Heart left ventricle (tissue), 16 donors: ENCODE data around the gene KMT5B. TPM values are rescaled to one million over a fixed set of nuclear protein-coding genes. Genes with fewer than 3 reads are reported as not detected.

Experiments used
- ATAC-seq, 4 donors: fragments of 200-7000 bp; cut with Tn5 transposase; one replicate each; pipeline ENCODE4 v1.9.1; 2020 to 2022; ENCODE audit warnings: moderate library complexity in 4 of 4, mild to moderate bottlenecking in 3 of 4, moderate number of reproducible peaks in 1 of 4
- DNase-seq, 5 donors: peaks; one replicate each; pipeline ENCODE4 v3.0.0-alpha.2; 2020
- H3K27ac ChIP-seq, 12 donors: fragments of 200-600 bp; sonication (generic) in 4 of 12; one replicate each; pipeline versions ENCODE4 v1.5.0 to v1.8.0; 2016 to 2022; ENCODE audit warnings: mild to moderate bottlenecking in 2 of 12
- H3K27me3 ChIP-seq, 9 donors: fragments of 200-600 bp; sonication (generic) in 2 of 9; one replicate each; pipeline versions ENCODE4 v1.5.1 to v1.8.0; 2016 to 2022; ENCODE audit warnings: mild to moderate bottlenecking in 3 of 9
- H3K36me3 ChIP-seq, 9 donors: fragments of 200-600 bp; sonication (generic) in 2 of 9; one replicate each; pipeline versions ENCODE4 v1.5.0 to v1.8.0; 2018 to 2022; ENCODE audit warnings: mild to moderate bottlenecking in 2 of 9
- H3K4me1 ChIP-seq, 12 donors: fragments of 200-600 bp; sonication (generic) in 4 of 12; one replicate each; pipeline versions ENCODE4 v1.5.0 to v1.8.0; 2016 to 2022; ENCODE audit warnings: mild to moderate bottlenecking in 3 of 12
- H3K4me3 ChIP-seq, 12 donors: fragments of 200-600 bp; sonication (generic) in 4 of 12; one replicate each; pipeline versions ENCODE4 v1.5.0 to v1.8.0; 2017 to 2022; ENCODE audit warnings: mild to moderate bottlenecking in 9 of 12, moderate library complexity in 4 of 12
- H3K9me3 ChIP-seq, 12 donors: fragments of 200-600 bp; sonication (generic) in 4 of 12; one replicate each; pipeline versions ENCODE4 v1.5.0 to v1.8.0; 2016 to 2022; ENCODE audit warnings: mild to moderate bottlenecking in 1 of 12
- CTCF ChIP-seq, 12 donors: fragments of 200-600 bp; sonication (generic) in 4 of 12; IDR thresholded peaks; one replicate each; pipeline versions ENCODE4 v1.5.0 to v1.8.0; 2018 to 2022; ENCODE audit warnings: antibody characterized with exemption in 12 of 12, mild to moderate bottlenecking in 5 of 12
- POLR2A ChIP-seq, 2 donors: fragments of 450-650 bp; IDR thresholded peaks; one replicate each; pipeline ENCODE4 v1.6.1; 2017; ENCODE audit warnings: antibody characterized with exemption in 2 of 2, mild to moderate bottlenecking in 2 of 2, moderate library complexity in 2 of 2
- WGBS, 4 donors: extraction: QIAGEN DNeasy Blood & Tissue Kit in 2 of 4; methylation state at CpG; one replicate each; pipeline versions ENCODE4 v1.1.5 to v1.1.7; 2013 to 2018; 5-methylcytosine and 5-hydroxymethylcytosine counted together
- intact Hi-C, 10 donors: fragments of 100-400 bp; cut with DNase I; formaldehyde crosslinking; loops; one replicate each; pipeline versions ENCODE4 v1.11.1 to v1.14.2; 2022
- polyA plus RNA-seq, 2 donors: library from polyadenylated mRNA; stranded (reverse); fragments of 200-250 nt; gene quantifications; one replicate each; pipeline ENCODE4 v1.2.3, GENCODE V29; 2013
- total RNA-seq, 9 donors: library from RNA; depleted of rRNA in 2 of 9; stranded (reverse); fragments of >200 nt in 2 of 9; fragmentation: NEBNext Ultra II Directional in 3 of 9; extraction: Animal tissue kit (Norgen Biotek cat#: 25700) in 3 of 9; gene quantifications; one replicate each; pipeline versions ENCODE4 v1.1.0 to v1.2.4, GENCODE V29; 2016 to 2023
- donor health status: ischemic (EF 13 %, LVEDD 7.1; RV severe dilation, severe dysfunction).
- donor health status: healthy with polysubstance abuse.
- donor health status: DM: no; HTN: yes; CAD: no.
- donor health status: DM: no; HTN: no; CAD: no.
- donor health status: ischemic (EF 25% LVEDD 6.9; RV normal size, moderate dysfunction).
- donor health status: ischemic (EF 25% LVEDD 5.7; RV mildly dilated, moderate dysfunction).
- donor health status: healthy.
- donor health status: DM: yes; HTN: yes; CAD: no.
- donor health status: ischemic (EF 35%, LVEDD 5.7; RV mildly dilated, moderate dysfunction).
- donor health status: nonischemic (EF 11% LVEDD 7.7; RV severe dilation, severe dysfunction).
- donor health status: DM: yes; HTN: yes; CAD: no.
- donor health status: PGD.
- donor health status: ischemic (EF 29% LVEDD 5.4; RV normal size, mild dysfunction).
- donor health status: nonischemic (EF 23%, LVEDD 6.1; RV moderate dilation, normal function).

KMT5B gene
- total and polyA plus RNA-seq, 11 donors = 15.5 to 37.0 (median 26.5) TPM

GRCh38 chr11:68186061-68186460, 27.0 kb downstream of the KMT5B start:
- Histone ChIP-seq H3K9me3 (no peaks in the 10 kb centered on the region), H3K36me3 (peaks cover 0 to 73% (median 64%) of the 10 kb centered on the region in 9 donors), H3K4me1 (peaks cover 0 to 18% (median 7%) of the 10 kb centered on the region in 12 donors), H3K27me3 (no peaks in the 10 kb centered on the region), H3K27ac (no peak overlapping the region), H3K4me3 (no peak overlapping the region)
- WGBS, 4 donors = 68 to 72% (median 70%) methylated on average over 6 of the region's 6 CpGs
- TF ChIP-seq CTCF (IDR thresholded peaks at IDR 0.05) (no peak), POLR2A (IDR thresholded peaks at IDR 0.05) (no peak)
- DNase-seq (no peak), ATAC-seq (no peak)
- intact Hi-C loops = no loop called here

GRCh38 chr11:68181719-68182451, 31.2 kb downstream of the KMT5B start:
- Histone ChIP-seq H3K9me3 (no peaks in the 10 kb centered on the region), H3K4me1 (no peaks in the 10 kb centered on the region), H3K36me3 (peaks cover 0 to 100% (median 90%) of the 10 kb centered on the region in 9 donors), H3K4me3 (no peak overlapping the region), H3K27ac (no peak overlapping the region), H3K27me3 (no peaks in the 10 kb centered on the region)
- ATAC-seq (no peak), DNase-seq (no peak)
- 67 to 75% (median 73%) methylated on average over 7 of the region's 7 CpGs for WGBS, 4 donors
- intact Hi-C loops = no loop called here
- TF ChIP-seq CTCF (IDR thresholded peaks at IDR 0.05) = no peak
- TF ChIP-seq POLR2A (IDR thresholded peaks at IDR 0.05) = no peak

GRCh38 chr11:68179847-68180246, 33.2 kb downstream of the KMT5B start:
- TF ChIP-seq POLR2A (IDR thresholded peaks at IDR 0.05) (no peak), CTCF (IDR thresholded peaks at IDR 0.05) (no peak)
- H3K36me3 ChIP-seq = peaks cover 0 to 100% (median 94%) of the 10 kb centered on the region in 9 donors
- DNase-seq = no peak
- no peaks in the 10 kb centered on the region for H3K4me1 ChIP-seq
- 93 to 97% (median 97%) methylated on average over 2 of the region's 2 CpGs for WGBS, 4 donors
- H3K4me3 ChIP-seq = no peak overlapping the region
- H3K27ac ChIP-seq = no peak overlapping the region
- H3K27me3 ChIP-seq = no peaks in the 10 kb centered on the region
- H3K9me3 ChIP-seq = no peaks in the 10 kb centered on the region
- no peak for ATAC-seq
- intact Hi-C loops = loop anchor here in 2 of 10 donors (10.0 kb wide), 2 partner anchors 65 to 115 kb away; no protein-coding TSS in a partner anchor

GRCh38 chr11:68177877-68178276, 35.2 kb downstream of the KMT5B start:
- Histone ChIP-seq H3K27ac (no peak overlapping the region), H3K4me3 (no peak overlapping the region), H3K9me3 (no peaks in the 10 kb centered on the region), H3K27me3 (no peaks in the 10 kb centered on the region), H3K4me1 (no peaks in the 10 kb centered on the region), H3K36me3 (peaks cover 0 to 100% (median 94%) of the 10 kb centered on the region in 9 donors)
- ATAC-seq = no peak
- TF ChIP-seq CTCF (IDR thresholded peaks at IDR 0.05) = no peak
- TF ChIP-seq POLR2A (IDR thresholded peaks at IDR 0.05) = no peak
- intact Hi-C loops = loop anchor here in 2 of 10 donors (10.0 kb wide), 2 partner anchors 63 to 113 kb away; no protein-coding TSS in a partner anchor
- DNase-seq = no peak
- 87 to 94% (median 89%) methylated on average over 5 of the region's 5 CpGs for WGBS, 4 donors
